Measurements from ENCODE around the gene AGPAT1. TPM values are rescaled to one million over a fixed set of nuclear protein-coding genes. Genes with fewer than 3 reads are reported as not detected.
A peak's percentile ranks its signal among the peaks of the same experiment; 100 is the strongest.
"Not testable (repeated sequence)": the region's sequence is repeated elsewhere in the genome, so short reads cannot be mapped to it uniquely, and the experiment has no call there.

The AGPAT1 gene
- total RNA-seq, 1 experiment from 2014 or later = 80.4 TPM

DNA sequence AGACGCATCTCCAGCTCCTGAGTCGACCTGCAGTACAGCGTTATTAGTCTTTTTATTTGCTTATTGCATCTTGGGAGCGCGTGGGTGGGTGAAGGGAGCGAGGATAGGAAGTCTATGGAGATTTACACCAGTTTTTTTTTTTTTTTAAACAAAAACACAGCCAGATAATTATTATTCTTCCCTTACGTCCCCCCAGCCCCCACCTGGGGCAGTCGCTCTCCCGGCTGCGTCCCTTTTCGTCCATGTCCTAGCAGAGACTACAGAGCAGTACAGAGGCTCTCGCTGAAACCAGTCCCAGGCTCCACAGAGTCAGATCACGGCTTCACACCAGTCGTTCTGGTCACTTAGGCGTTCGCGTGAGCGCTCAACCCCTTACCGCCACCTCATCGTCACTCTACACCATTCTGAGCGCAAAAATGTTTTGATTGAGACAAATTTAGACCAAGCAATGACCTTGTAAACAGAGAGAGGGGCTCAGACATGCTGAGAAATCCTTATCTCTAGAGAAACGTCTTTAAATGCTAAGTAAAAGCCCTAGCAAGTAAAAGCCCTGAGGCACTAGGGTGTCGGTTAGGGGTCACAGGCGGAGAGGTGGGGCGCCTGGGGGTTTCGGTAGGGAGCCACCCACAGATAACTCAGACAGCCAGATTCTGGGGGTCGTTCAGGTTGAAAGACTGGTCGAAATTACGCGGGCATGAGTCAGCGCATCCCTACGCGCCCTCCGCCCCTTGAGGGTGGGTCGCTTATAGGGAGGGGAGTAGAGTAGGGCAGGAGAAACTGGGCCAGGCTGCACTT lies 22.9 kb downstream of the AGPAT1 start:
- DNase-seq (ENCODE audit: low spot score) = peak; percentile 75
- in situ Hi-C loops (cut with HindIII; ENCODE audit: low sequenced_read_pairs) = no loop called here

DNA sequence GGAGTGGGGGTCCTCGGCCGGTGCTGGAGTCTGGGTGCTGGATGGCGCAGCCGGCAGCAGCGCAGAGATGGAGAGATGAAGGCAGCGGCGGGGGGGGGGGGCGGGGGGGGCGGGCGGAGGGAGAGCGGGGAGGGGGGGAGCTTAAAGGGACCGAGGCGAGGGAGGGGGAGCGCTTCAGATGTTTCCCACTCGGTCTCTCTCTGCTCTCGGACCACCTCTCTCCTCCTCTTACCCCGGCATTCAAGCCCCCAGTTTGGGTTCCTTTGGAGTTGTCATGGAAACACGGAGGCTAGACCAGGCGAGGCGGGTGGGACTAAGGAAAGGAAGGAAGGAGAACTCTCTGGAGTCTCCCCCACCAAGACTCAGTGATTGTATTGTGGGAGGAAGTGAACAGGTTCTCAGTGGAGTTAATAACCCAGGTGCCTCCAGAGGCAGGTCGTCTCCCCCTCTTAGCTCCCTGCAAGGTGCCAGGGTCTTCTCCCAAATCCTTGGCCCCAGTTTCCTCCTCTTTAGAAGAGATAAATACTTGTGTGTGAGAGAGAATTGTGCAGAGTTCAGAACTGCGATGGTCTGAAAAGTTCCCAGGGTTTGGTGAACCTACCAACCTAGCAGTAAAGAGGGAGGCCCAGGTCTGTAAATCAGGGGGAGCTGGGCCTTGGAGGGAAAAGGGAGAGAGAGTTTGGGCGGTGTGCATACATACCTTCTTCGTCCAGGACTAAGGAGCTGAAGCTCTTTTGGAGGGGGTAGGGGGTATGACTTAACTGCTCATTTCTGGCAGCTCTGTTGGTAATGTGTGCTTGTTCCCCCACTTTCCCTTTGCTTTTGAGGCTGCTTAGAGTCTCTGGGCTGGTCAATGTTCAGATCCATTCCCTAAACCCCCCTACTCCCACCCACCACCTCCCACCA lies 23.8 kb downstream of the AGPAT1 start, which contains the start of gene PRRT1:
TSS of gene PRRT1 (minus strand) at position 77 of the 906 bp plus-strand sequence. CDS start 112 bp downstream, outside the sequence.
- DNase-seq (ENCODE audit: low spot score) = peak; percentile 72
- in situ Hi-C loops (cut with HindIII; ENCODE audit: low sequenced_read_pairs) = no loop called here

DNA sequence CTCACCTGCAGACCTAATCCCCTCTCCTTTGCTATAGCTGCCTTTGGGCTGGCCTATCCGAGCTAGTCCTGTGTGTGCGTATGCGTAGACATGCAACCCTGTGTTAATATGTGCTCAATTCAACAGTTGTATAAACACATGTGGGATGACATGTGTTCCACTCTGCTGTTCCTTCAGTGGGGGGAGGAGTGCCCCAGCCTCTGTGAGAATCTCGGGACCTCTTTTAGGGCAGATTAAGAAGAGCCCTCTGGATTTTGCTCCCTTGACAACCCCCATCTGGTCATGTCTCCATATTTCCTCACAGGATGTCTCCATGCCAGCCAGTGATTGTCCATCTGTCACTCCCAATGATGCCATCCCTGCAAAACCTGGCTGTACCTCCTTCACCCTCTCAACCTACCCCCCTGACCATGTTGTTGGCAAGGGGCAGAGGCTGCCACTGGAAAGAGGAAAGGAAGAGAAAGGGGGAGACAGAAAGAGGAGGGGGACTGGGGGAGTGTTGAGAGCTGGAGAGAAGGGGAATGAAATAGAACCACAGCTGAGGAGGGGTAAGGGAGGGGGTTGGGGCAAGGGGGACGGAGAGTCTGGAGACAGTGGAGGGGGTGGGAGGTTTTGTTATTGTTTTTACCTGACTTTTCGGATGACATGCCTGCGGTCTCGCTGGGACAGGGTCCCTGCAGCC lies 24.6 kb downstream of the AGPAT1 start:
- in situ Hi-C loops (cut with HindIII; ENCODE audit: low sequenced_read_pairs) = no loop called here
- peak; percentile 95 for DNase-seq (ENCODE audit: low spot score)

DNA sequence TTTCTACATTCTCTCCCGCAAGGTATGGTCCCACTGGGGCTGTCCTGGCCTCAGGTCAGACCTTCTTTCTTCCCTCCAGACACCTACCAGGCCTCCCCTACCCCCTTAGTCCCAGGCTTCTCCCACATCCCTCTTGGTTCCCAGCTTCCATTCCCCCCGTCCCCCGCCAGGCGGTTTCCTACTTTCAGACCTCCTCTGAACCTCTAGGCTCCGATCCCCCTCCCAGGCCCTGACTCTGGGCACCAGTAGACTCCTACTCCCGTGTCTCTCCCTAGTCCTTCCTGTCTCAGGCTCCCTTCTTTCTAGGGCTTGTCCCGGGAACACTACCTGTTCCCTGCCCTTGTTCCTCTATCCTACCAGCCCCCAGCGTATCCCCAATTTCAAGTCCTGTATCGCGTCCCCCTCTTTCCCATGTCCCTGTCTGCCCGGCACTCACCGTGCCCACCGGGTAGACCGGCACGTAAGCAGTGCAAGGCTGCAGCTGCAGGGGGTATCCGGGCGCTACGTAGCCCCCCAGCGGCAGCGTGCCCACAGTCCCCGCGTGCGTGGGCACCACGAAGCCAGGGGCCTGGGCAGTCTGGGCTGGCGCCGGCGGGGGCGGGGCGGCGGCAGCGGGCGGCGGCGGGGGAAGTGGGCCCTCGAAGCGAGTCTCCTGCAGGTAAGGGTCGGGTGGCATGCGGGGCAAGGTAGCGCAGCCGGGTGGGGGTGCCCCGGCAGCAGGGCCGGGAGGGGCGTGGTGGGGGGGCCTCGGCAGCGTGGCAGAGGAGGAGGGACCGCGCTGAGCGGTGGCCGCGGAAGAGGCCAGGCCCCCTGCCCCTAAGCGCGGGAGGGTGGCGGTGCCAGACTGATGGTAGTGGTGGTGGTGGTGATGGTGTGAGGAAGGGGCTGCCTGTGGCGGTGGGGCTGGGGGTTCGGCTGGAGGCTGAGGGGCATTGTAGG lies 25.7 kb downstream of the AGPAT1 start:
- in situ Hi-C loops (cut with HindIII; ENCODE audit: low sequenced_read_pairs) = no loop called here
- peak; percentile 20 for DNase-seq (ENCODE audit: low spot score)

DNA sequence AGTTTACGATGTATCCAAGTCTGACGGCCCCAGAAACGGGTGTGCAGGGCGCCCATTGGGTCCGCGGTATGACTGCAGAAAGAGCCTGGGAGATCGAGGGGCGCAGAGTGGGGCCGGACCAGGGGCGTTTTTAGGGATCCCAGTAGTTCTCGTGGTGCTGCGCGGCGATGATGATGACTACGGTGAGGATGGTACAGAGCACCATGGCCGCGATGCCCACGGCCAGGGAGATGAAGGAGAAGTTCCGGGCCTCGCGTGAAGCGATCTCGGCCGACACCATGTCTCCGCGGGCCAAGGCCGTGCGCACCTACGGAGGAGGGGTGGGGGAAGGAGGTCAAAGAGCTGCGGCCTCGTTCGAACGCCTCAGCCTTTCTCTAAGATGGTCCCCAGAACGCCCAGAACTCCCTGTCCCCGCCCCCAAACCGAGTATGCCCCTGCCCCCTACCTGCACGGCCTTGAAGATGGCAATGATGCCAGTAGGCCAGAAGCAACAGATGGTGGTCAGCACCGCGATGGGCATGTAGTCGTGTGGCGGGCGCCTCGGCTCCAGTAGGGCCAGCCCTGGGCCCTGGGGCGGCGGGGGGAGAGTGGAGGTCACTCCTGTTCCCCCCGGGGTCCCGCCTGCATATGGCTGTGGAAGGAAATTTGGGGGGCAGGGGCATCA lies 26.7 kb downstream of the AGPAT1 start:
- no peak for DNase-seq (ENCODE audit: low spot score)
- in situ Hi-C loops (cut with HindIII; ENCODE audit: low sequenced_read_pairs) = no loop called here

DNA sequence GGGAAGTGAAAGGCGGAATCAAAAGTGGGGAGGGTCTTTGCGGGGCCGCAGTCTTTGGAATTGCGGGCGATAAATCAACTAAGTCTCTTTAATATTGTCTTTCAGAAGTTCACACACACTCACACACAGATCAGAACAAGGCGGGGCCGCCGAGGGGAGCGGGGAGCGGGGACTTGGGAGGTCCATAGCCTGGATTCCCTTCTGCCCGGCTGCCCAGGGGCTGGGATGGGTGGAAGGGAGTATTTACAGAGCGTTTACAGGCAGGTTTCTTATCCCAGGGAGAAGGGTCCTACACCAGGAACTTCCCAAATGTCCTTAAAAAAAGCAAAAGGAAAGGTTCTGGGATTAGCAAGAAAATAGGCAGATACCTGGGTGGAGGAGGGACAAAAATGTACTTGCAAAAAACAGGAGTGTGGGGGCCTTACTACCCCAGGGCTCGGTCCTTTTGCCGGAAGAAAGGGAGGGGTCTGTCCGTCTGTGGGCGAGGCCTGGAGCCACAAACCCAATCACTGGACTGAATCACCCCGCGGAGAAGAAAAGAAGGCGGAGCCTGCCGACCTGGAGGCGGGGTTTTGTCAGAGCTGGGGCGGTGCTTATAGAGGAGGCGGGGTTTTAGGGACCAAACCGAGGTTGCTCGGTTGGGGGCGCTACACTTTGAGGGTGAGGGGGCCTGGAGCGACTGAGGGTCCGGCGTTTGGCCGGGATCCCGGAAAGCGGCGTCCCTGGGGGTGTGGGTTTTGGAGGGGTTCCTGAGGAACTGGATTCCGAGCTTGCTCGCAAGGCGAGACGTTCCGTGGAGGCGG lies 27.4 kb downstream of the AGPAT1 start:
- in situ Hi-C loops (cut with HindIII; ENCODE audit: low sequenced_read_pairs) = no loop called here
- DNase-seq (ENCODE audit: low spot score) = no peak

DNA sequence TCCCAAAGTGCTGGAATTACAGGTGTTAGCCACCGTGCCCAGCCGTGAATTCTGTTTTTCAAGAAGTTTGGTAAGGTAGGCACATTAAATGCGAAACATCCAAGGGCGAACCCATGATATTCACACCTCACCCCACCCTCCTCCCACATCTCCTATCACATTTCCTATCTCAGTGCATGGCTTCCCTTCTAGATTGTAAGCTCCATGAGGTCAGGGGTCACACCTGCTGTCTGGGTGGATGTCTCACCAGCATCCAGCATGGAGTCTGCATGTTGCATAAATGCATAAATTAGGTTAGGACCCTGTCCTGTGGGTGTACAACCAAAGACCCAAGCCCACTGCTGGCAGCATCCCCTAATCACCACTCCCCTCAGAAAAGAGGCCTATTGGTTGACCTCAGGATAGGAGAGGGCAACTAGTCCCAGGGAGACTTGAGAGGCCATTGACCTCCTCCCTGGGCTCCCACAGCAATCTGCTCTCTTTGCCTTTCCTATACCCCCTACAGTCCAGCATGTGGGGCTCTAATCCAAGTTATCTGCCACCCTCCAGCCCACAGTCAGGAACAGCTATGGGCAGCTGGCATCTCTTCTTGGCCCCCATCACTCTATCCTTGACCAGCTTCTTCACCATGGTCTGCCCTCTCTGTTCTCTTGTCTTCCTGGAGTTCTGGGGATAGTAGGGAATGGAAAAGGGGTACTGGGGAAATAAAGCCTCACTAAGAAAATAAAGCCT lies 28.3 kb downstream of the AGPAT1 start:
- in situ Hi-C loops (cut with HindIII; ENCODE audit: low sequenced_read_pairs) = no loop called here
- DNase-seq (ENCODE audit: low spot score) = no peak

DNA sequence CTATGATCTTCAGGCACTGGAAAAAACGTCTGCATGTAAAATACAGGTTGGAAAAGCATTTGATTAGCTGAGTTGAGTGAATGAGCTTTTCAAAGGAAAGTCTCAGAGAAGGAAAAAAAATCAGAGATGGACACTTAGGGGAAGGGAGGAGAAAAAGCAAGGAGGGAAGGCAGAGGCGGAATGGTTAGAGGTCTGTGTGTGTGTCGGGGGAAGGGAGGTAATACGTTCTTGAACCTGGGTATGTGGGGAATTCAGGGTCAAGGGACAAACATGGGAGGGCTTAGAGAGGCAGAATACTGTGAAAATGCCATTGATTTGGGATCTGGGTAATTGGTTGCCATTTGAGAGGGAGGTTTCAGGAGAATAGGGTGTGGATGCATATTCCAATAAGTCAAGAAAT lies 29.2 kb downstream of the AGPAT1 start:
- in situ Hi-C loops (cut with HindIII; ENCODE audit: low sequenced_read_pairs) = no loop called here

DNA sequence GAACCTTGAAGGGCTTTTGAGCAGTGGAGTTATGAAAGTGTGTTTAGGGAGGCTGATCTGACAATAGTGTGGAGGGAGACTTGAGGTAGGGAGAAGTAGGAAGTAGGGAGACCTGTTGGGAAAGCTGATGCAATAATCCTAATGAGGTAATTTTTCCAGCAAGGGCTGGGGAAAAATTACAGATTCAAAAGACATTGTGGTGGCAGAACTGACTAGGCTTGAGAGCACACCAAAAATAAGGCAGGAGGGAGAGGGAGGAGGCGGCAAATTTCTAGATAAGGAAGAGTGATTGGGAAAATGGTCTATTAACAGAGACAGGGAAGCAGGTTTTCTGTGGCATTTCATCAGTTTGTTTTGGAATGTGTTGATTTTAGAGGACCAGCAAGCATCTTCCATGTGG lies 29.6 kb downstream of the AGPAT1 start:
- no peak for DNase-seq (ENCODE audit: low spot score)
- in situ Hi-C loops (cut with HindIII; ENCODE audit: low sequenced_read_pairs) = no loop called here

More for the DNA sequence above, 29.2 kb downstream of the AGPAT1 start:
- no peak for DNase-seq (ENCODE audit: low spot score)

DNA sequence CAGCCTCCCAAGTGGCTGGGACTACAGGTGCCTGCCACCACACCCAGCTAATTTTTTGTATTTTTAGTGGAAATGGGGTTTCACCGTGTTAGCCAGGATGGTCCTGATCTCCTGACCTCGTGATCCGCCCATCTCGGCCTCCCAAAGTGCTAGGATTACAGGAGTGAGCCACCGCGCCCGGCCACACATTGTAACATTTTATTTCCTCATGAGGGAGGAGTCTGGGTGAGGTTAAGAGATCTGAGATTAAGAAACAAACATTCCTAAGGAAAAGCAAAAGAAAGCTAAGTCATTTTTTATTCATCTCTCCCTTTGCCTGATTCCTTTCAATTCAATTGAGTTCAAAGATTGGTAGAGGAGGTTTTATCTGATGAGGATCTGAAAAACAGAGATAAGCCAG lies 31.6 kb downstream of the AGPAT1 start:
- in situ Hi-C loops (cut with HindIII; ENCODE audit: low sequenced_read_pairs) = not testable (repeated sequence)

DNA sequence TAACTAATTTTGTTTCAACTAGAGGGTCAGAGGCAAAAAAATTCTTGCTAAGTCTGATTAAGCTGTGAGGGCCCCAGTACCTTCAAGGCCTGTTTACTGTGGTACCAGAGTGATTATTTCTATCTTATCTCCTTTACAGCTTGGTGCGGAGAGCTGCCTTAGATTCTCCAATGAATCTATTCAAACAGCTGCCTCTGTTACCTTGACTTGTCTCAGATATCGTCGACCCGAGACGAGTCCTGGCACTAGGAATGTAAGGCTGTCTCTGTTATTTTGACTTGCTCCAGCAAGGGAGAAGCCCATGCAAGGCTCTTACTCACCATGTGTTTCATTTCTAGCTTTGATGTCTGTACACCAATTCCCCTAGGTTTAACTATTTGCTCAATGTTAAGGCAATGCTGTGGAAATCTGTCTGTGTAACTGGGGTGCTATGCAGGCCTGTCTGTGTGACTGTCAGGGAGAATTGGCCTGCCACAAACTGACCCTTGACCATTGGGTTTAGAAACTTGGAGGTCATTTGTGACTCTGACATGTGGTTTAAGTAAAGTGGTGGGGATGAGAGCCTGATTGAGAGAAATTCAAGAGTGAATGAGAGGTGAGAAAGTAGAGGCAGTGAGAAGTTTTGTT lies 35.4 kb downstream of the AGPAT1 start:
- in situ Hi-C loops (cut with HindIII; ENCODE audit: low sequenced_read_pairs) = no loop called here
- no peak for DNase-seq (ENCODE audit: low spot score)

More for the DNA sequence above, 31.6 kb downstream of the AGPAT1 start:
- not testable (repeated sequence) for DNase-seq (ENCODE audit: low spot score)

DNA sequence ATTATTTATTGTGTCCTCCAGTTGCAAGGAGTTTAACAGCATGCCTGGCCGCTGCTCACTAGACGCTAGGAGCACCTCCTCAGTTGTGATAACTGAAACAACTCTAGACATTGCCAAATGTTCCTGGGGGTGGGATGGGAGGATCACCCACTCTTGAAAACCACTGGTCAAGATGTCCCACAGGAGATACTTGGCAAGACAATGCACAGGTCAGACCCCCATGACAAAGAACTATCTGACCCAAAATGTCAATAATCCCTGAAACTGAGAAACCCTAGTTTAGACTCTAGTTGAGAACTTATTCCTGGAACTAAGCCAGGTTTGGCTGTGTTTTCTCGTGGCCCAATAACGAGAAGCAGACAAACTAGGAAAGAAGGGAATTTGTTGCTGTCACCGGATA lies 36.3 kb downstream of the AGPAT1 start:
- in situ Hi-C loops (cut with HindIII; ENCODE audit: low sequenced_read_pairs) = no loop called here
- DNase-seq (ENCODE audit: low spot score) = no peak

DNA sequence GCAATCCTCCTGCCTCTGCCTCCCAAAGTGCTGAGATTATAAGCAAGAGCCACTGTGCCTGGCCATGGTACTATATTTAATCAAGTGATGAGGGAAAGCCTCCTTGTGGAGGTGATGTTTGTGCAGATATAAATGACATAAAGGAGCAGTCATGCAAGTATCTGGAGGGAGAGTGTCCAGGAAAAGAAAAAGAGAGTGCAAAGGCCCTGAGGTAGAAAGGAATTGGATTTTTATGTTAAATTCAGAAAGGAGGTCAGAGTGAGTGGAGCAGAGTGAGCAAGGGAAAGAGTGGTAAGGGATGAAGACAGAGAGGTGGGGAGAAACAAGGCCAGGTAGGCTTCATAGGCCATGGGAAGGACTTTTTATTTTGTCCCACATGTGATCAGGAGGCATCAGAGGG lies 38.4 kb downstream of the AGPAT1 start:
- in situ Hi-C loops (cut with HindIII; ENCODE audit: low sequenced_read_pairs) = no loop called here
- no peak for DNase-seq (ENCODE audit: low spot score)

DNA sequence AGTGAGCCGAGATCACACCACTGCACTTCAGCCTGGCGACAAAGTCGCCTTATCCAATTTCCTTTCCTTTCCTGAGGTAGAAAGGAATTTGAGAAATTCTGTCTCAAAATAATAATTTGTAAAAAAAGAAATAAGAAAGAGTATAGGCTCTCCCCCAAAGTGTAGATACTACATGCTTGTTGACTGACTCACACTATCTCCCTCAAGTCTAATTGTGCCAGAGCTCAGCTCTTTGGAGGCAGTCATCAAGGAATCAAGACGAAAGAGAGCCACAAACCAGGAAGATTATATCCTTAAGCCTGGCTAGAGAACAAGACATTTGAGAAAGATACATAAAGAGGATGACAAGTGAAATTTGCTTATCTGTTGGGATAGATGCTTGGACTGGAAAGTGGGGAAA lies 42.1 kb downstream of the AGPAT1 start:
- in situ Hi-C loops (cut with HindIII; ENCODE audit: low sequenced_read_pairs) = no loop called here
- no peak for DNase-seq (ENCODE audit: low spot score)

DNA sequence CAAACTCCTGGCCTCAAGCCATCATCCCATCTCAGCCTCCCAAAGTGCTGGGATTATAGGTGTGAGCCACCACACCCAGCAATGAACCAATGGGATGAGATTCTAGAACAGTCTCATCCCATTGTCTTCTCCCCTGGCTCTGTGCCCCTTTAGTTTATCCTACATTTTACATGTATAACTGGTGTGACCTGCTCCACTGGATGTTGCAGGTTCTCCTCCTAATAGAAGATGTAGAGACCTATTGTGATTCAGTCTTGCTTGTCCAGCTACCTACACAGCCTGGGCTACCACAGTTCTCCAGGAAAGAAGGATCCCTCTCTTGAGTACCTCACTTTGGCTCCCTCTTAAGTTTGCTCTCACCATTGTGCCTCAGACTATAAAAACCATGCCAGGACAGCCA lies 43.8 kb downstream of the AGPAT1 start:
- in situ Hi-C loops (cut with HindIII; ENCODE audit: low sequenced_read_pairs) = no loop called here
- no peak for DNase-seq (ENCODE audit: low spot score)

DNA sequence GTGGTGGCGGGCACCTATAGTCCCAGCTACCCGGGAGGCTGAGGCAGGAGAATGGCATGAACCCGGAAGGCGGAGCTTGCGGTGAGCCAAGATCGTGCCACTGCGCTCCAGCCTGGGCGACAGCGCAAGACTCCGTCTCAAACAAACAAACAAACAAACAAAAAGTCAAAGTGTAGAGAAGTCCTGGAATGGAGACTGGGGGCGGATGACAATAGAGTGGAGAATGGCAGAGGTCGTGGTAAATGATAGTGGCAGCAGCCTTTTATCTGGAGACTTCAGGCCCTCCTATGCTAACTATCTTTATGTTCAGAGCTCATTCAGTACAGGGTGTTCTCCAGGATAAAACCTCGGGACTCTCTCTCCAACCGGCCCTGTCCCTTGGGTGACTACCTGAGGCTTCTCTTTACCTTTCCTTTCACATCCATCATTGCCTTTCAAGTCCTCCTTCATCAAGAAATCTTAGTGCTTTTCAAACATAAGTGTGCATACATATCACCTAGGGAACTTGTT lies 44.4 kb downstream of the AGPAT1 start:
- in situ Hi-C loops (cut with HindIII; ENCODE audit: low sequenced_read_pairs) = no loop called here
- no peak for DNase-seq (ENCODE audit: low spot score)
